ENCODE results near the gene ZFAND3. TPM values are rescaled to one million over a fixed set of nuclear protein-coding genes. Genes with fewer than 3 reads are reported as not detected.
"Not testable (repeated sequence)": the region's sequence is repeated elsewhere in the genome, so short reads cannot be mapped to it uniquely, and the experiment has no call there.

ZFAND3 gene
- total RNA-seq, 1 experiment from 2014 or later = 34.7 TPM

- DNase-seq (ENCODE audit: low spot score) = no peak
- in situ Hi-C loops (cut with HindIII; ENCODE audit: low sequenced_read_pairs) = no loop called here
Observed at GRCh38 chr6:37981626-37982025, 162.1 kb downstream of the ZFAND3 start.

- in situ Hi-C loops (cut with HindIII; ENCODE audit: low sequenced_read_pairs) = no loop called here
Observed at GRCh38 chr6:37982317-37982716, 162.8 kb downstream of the ZFAND3 start.

GRCh38 chr6:37983720-37984501 is 164.4 kb downstream of the ZFAND3 start:
- in situ Hi-C loops (cut with HindIII; ENCODE audit: low sequenced_read_pairs) = no loop called here
- no peak for DNase-seq (ENCODE audit: low spot score)

More at GRCh38 chr6:37982317-37982716, 162.8 kb downstream of the ZFAND3 start:
- no peak for DNase-seq (ENCODE audit: low spot score)

GRCh38 chr6:37984578-37984977 is 165.1 kb downstream of the ZFAND3 start:
- in situ Hi-C loops (cut with HindIII; ENCODE audit: low sequenced_read_pairs) = no loop called here
- DNase-seq (ENCODE audit: low spot score) = no peak

- DNase-seq (ENCODE audit: low spot score) = no peak
- in situ Hi-C loops (cut with HindIII; ENCODE audit: low sequenced_read_pairs) = no loop called here
Observed at GRCh38 chr6:37985355-37985754, 165.8 kb downstream of the ZFAND3 start.

GRCh38 chr6:37987018-37987417 is 167.5 kb downstream of the ZFAND3 start:
- no peak for DNase-seq (ENCODE audit: low spot score)
- in situ Hi-C loops (cut with HindIII; ENCODE audit: low sequenced_read_pairs) = no loop called here

- DNase-seq (ENCODE audit: low spot score) = no peak
- in situ Hi-C loops (cut with HindIII; ENCODE audit: low sequenced_read_pairs) = no loop called here
Observed at GRCh38 chr6:37987559-37987958, 168.0 kb downstream of the ZFAND3 start.

GRCh38 chr6:37988127-37988526 is 168.6 kb downstream of the ZFAND3 start:
- DNase-seq (ENCODE audit: low spot score) = no peak
- in situ Hi-C loops (cut with HindIII; ENCODE audit: low sequenced_read_pairs) = no loop called here

- in situ Hi-C loops (cut with HindIII; ENCODE audit: low sequenced_read_pairs) = no loop called here
- DNase-seq (ENCODE audit: low spot score) = no peak
Observed at GRCh38 chr6:37988696-37989095, 169.2 kb downstream of the ZFAND3 start.

- in situ Hi-C loops (cut with HindIII; ENCODE audit: low sequenced_read_pairs) = no loop called here
- DNase-seq (ENCODE audit: low spot score) = no peak
Observed at GRCh38 chr6:37990762-37991525, 171.4 kb downstream of the ZFAND3 start.

GRCh38 chr6:37992749-37993148 is 173.2 kb downstream of the ZFAND3 start:
- no peak for DNase-seq (ENCODE audit: low spot score)
- in situ Hi-C loops (cut with HindIII; ENCODE audit: low sequenced_read_pairs) = no loop called here

GRCh38 chr6:37993194-37993593 is 173.7 kb downstream of the ZFAND3 start:
- DNase-seq (ENCODE audit: low spot score); in situ Hi-C loops (cut with HindIII; ENCODE audit: low sequenced_read_pairs): not testable (repeated sequence)

- in situ Hi-C loops (cut with HindIII; ENCODE audit: low sequenced_read_pairs) = no loop called here
Observed at GRCh38 chr6:37993596-37993995, 174.1 kb downstream of the ZFAND3 start.

GRCh38 chr6:37994223-37994622 is 174.7 kb downstream of the ZFAND3 start:
- no peak for DNase-seq (ENCODE audit: low spot score)

More at GRCh38 chr6:37993596-37993995, 174.1 kb downstream of the ZFAND3 start:
- no peak for DNase-seq (ENCODE audit: low spot score)

GRCh38 chr6:37998366-37998765 is 178.8 kb downstream of the ZFAND3 start:
- no peak for DNase-seq (ENCODE audit: low spot score)
- in situ Hi-C loops (cut with HindIII; ENCODE audit: low sequenced_read_pairs) = no loop called here

More at GRCh38 chr6:37994223-37994622, 174.7 kb downstream of the ZFAND3 start:
- in situ Hi-C loops (cut with HindIII; ENCODE audit: low sequenced_read_pairs) = no loop called here

GRCh38 chr6:38001386-38001785 is 181.9 kb downstream of the ZFAND3 start:
- DNase-seq (ENCODE audit: low spot score) = no peak
- in situ Hi-C loops (cut with HindIII; ENCODE audit: low sequenced_read_pairs) = no loop called here

- in situ Hi-C loops (cut with HindIII; ENCODE audit: low sequenced_read_pairs) = no loop called here
- no peak for DNase-seq (ENCODE audit: low spot score)
Observed at GRCh38 chr6:38004908-38005307, 185.4 kb downstream of the ZFAND3 start.

GRCh38 chr6:38011937-38012336 is 192.4 kb downstream of the ZFAND3 start:
- in situ Hi-C loops (cut with HindIII; ENCODE audit: low sequenced_read_pairs) = no loop called here
- no peak for DNase-seq (ENCODE audit: low spot score)

GRCh38 chr6:38012573-38012972 is 193.0 kb downstream of the ZFAND3 start:
- in situ Hi-C loops (cut with HindIII; ENCODE audit: low sequenced_read_pairs) = no loop called here
- DNase-seq (ENCODE audit: low spot score) = peak; percentile 81

- in situ Hi-C loops (cut with HindIII; ENCODE audit: low sequenced_read_pairs) = no loop called here
Observed at GRCh38 chr6:38015341-38015740, 195.8 kb downstream of the ZFAND3 start.

More at GRCh38 chr6:38015341-38015740, 195.8 kb downstream of the ZFAND3 start:
- DNase-seq (ENCODE audit: low spot score) = no peak

Measured in G401 (cell line).